GM21737 (cell line): ENCODE results near the gene BEX3.
"Not testable (repeated sequence)": the region's sequence is repeated elsewhere in the genome, so short reads cannot be mapped to it uniquely, and the experiment has no call there.

Experiments
- ATAC-seq: cut with Tn5 transposase; IDR thresholded peaks from one replicate; pipeline ENCODE4 v1.9.1; 2021; ENCODE audit warnings: mild to moderate bottlenecking, moderate library complexity; ENCODE audit not compliant: unreplicated experiment

BEX3 gene

DNA sequence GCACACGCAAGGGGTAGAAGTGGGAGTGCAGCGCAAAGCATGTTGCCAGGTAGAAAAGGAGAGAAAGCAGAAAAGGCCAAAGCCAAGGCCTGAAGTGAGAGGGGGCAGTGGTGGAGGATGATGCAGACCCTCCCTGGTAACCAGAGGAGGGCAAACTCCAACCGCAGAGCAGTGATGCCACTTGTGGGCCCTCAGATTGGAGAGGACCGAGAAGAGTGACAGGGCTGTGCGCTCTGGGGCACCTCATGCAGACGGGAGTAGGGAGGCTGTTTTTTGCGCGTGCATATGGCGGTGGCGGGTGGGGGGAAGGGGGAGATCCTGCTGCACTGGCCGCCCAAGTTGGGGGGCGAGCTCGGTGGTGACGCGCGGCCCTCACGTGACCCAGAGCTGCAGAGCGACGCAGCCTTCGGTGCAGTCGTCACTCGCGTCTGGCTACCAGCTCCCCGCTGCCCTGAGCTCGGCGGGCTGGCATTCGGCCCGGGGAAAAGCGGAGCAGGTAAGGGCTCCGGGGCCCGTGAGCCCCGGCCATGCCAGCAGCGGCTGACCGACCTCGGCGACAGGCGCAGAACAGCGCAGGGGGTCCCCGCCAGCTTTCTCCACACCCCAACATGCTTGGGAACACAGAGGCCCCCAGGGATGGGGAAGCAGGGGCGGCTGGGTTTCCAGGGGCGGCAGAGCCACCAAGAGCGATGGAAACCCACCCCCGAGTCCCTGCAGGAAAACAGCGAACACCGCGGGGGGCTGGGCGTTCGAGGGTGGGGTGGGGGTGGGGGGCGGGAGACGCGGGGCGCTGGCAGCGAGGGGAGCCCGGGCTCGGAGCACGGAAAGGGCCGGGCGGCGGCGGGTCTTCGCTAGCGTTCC, at the start of gene BEX3:
Gene BEX3, plus strand, starts transcription at position 421 of the 861 bp plus-strand sequence. CDS start 984 bp downstream, outside the sequence.
- no peak for ATAC-seq

DNA sequence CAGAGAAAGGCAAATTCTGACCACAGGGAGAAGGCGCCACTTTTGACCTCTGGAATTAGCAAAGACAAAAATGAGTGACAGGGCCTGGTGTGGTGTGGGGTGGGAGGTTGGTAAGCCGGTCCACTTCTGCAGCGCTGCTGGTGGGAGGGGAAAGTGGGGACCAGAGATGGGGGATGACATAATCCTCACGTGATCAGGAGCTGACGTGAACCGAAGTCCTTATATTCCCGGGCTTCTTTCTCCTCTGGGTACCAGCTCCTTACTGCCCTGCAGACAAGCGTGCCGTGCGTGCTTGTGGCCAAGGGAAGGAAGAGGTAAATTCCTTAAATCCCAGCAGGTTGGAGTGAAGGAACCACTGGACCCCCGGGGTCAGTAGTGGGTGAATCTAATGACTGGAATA, 46.3 kb upstream of the BEX3 start, which contains the start of gene TCEAL7:
Gene TCEAL7, plus strand, starts transcription at position 249 of the 400 bp plus-strand sequence. CDS start 1,165 bp downstream, outside the sequence.
- ATAC-seq, result no peak

DNA sequence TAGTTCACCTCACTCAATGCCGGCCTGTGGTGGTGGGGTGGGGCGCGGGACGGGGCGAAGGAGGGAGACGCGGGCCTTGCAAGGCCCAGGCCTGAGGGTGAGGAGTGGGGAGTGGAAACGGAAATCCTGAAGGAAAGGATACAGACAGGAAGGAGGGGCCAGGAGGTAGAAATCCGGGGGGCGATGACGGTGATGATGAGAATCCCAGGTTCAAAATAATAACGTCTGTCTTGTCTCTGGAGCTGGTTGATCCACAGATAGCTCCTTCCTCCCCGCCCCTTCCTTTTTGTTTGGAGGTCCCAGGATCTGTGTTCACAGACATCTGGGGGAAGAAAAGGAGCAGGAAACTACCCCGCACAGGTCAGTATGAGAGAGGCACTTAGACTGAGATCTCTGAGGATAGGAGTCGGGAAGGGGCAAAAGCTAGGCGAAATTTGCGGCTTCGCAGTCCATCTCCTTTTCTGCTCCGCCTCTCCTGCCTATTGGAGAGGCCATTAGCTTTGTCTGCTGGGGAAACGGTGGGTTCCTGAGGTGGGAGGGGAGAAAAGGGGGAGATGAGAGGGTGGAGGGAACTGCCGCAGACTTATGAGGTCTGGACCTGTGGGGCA, 45.6 kb upstream of the BEX3 start:
- no peak for ATAC-seq

DNA sequence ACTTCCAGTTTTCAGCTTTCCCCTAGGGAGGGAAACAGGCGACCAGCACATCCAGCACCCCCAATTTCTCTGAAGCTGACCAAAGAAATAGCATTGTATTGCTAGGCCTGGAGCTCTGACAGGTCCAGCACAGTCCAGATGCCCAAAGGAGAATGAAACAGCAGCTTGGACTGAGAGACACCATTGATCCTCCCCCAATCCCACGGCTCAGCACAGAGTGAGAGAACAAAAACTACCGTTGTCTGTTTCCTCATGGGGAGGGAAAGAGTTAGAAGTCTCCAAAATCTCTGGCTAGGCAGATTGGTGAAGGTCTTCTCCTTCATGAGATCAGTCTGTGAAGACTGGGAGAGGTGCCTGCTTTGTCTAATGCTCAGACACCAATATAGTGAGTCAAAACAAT, 37.7 kb upstream of the BEX3 start:
- ATAC-seq, result no peak

- ATAC-seq, result no peak
Measured at GRCh38 chrX:103343105-103343504, 33.2 kb upstream of the BEX3 start.

DNA sequence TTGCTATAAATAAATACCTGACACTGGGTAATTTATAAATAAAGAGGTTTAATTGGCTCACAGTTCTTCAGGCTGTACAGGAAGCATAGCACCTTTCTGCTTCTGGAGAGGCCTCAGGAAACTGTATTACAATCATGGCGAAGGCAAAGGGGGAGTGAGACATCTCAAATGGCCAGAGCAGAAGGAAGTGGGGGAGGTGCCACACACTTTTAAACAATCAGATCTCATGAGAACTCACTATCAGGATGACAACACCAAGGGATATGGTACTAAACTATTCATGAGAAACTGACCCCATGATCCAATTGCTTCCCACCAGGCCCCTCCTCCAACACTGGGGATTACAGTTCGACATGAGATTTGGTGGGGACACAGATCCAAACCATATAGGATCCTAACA, 31.7 kb upstream of the BEX3 start:
- no peak for ATAC-seq

DNA sequence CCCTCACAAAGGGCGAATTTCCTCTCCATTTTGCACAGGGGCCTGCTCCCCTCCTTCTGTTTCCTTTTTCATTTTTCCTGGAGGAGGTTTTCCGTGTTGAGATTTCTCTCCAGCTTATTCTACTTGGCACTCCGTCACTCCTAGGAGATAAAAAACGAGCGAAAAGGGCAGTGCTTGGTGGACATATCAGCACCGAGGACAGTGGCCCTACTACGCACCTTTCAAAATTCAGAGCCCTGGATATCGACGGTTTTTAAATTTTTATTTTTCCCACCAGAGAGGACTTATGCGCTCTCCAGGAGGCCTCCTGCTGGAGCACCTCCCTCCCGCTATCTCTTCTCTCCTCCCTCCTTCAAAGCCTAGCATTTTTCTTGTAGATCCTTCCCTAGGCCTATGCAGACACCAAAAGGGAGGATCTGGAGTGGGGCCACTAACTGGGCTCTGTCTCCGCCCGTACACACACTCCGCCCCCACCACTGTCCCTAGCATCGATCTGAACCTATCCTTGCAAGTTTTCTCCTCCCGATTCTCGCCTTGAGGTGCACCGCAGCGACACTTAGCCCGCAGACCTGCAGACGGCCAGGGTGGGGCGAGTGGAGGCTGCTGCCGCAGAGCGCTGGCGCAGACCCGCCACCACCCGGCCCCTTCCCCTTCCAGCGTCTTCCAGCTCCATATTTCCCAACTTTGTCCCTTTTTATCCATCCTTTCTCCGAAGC, 28.5 kb upstream of the BEX3 start:
- ATAC-seq, result no peak

- no peak for ATAC-seq
Measured at GRCh38 chrX:103356130-103356798, 20.1 kb upstream of the BEX3 start, which contains the start of gene TCEAL9. TSS of gene TCEAL9 (plus strand) at chrX:103356506. CDS start at chrX:103357685, 1,179 bp downstream.

DNA sequence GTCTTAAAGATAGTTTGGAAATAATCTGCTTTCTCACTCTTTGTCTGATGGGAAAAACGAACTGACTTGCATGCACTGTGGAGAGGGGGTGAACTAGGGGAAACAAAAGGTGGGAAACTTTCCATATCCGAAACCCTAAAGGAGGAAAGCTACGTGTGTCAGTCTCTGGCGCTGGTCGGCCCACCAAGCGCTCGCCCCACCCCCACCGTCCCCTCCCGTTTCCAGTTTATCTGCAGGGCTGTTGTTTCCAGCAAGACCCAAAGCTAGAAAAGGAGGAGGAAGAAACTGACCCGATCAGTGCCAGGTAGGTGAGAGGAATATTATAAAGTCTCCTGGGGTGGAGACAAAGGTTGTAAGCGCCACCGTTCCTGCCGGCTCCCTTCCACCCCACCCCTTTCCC, 19.5 kb upstream of the BEX3 start:
- ATAC-seq, result no peak

DNA sequence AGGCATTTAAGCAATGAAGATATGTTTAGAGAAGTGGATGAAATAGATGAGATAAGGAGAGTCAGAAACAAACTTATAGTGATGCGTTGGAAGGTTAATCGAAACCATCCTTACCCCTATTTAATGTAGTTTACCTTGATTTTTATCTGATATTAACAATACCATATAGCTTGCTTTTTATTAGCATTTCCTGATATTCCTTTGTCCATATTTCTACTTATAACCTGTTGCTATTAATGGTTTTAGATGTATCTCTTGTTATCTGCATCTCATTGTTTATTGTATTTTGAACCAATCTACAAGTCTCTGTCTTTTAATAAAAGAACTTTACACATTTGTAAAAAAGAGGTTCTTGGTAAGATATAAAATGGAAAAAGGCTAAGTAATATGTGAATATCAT, 18.5 kb upstream of the BEX3 start:
- no peak for ATAC-seq

- not testable (repeated sequence) for ATAC-seq
Measured at GRCh38 chrX:103359605-103360004, 16.7 kb upstream of the BEX3 start.

GRCh38 chrX:103360092-103360491, 16.2 kb upstream of the BEX3 start:
- no peak for ATAC-seq

DNA sequence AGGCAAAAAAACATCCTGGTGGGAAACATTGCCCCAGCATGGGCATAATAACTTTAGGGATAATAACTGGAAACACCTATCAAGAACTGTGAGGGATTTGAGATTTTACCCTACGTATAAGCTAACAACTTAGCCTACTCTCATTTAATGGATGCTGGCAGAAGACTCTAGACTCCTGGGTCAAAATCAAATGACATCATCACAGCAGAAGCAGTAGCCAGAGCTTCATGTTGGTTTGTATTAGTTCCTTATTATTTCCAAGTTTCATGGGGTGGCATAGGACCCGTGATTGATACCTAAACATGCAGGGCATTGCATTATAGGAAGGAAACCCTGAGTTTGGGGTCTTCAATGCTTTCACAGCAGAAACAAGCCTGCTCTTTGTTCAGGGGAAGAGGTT, 15.4 kb upstream of the BEX3 start:
- no peak for ATAC-seq

GRCh38 chrX:103361798-103362197, 14.5 kb upstream of the BEX3 start:
- ATAC-seq, result no peak

GRCh38 chrX:103362474-103362873, 13.9 kb upstream of the BEX3 start:
- no peak for ATAC-seq

GRCh38 chrX:103363046-103363445, 13.3 kb upstream of the BEX3 start:
- no peak for ATAC-seq

DNA sequence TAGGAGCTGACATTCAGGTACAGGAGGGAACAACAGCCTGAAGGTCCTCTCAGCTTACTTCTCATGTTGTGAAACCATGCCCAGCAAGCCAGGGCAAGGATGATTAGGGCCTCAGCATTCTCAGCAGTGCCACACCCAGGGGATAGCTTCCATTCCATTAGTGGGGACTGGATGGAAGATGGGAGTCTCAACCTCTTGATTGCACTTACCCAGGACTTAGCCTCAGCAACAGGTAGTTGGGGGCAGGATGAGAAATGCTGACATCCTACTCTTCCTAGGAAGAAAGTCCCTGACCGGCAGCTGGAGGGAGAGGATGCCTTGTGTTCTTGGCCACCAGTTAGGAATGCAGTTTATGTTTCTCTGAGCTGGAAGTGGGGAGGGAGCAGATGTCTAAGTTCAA, 8.8 kb upstream of the BEX3 start:
- ATAC-seq, result no peak

DNA sequence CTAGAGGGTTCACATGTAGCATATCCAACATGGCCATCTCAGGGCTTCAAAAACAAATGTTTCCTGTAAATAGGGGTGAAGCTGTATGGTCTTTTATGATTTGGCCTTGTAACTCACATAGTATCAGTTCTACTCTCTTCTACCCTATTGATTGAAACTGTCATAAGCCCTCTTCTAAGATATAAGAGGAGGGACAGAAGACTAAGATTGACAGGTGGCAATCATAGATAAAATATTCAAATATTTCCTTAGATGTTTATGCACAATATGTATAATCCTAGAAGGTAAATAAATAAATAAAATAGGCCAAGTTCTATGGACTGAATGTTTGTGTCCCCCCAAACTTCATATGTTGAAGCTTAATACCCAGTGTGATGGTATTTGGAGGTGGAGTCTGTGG, 6.9 kb upstream of the BEX3 start:
- no peak for ATAC-seq

DNA sequence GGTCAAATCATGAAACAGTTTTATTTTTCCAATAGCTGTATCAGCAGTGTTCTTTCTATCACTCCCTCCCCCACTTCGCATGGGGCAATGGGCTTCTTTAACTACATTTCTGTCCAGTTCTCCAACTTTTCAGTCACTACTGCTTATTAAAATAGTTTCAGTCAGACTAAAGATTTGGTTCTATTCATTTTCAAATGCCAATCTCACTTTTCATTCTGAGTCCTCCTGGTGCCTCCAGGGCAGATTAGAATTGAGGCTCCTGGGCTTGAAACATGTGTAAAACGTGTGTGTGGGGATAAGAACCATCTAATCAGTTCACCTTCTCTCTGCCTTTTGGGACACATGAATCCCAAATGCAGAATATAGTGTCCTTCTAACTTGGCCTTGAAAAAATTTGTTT, 3.5 kb upstream of the BEX3 start:
- ATAC-seq, result no peak

GRCh38 chrX:103373581-103373980, 2.8 kb upstream of the BEX3 start:
- ATAC-seq, result no peak

DNA sequence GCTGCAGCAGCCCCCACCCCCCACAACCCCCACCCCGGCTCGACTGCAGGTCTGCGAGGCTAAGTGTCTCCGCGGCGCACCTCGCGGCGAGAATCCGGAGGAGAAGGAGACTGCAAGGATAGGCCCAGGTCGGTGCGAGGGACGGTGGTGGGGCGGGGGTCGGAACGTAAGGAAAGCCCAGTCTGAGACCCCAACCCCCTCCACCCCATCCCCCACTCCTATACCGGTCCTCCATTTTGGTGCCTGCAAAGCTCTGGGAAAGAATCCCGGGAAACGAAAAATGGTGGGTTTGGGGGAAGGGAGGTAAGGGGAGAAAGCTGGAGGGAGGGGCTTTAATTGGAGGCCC, 614 bp downstream of the BEX3 start:
- no peak for ATAC-seq
